ENCODE measurements around the gene TRIM68.

TRIM68 gene

DNA sequence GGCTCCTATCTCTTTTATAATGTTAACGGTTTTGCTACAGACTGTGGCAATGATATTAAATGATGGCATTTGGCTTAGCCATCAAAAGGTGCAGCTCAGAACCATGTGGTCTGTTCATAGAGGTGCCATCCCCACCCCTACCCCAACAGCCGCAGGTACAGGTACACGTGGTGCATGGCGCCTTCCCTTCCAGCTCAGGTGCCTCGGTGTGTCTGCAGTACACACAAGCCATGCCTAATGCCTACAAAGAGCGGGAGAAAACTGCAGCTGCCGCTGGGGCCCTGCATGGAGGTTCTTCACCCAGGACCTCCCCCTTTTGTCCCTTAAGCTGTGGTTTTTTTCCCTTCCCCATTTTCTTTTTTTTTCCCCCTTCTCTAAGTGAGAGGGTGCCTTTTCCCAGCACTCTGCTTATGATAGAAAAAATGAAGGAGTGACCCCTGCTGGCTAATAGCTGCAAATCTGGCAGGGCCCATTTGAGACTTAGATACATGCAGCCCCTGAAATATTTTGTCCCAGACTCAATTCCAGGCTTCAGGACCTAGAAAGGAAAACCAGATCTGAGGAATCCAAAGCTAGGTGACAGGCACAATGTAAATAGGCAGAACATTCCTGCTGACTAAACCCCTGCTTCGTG is 56.6 kb downstream of the TRIM68 start:
- no peak for DNase-seq
- 66% methylated on average over 8 of the region's 8 CpGs for WGBS

More for the DNA sequence above, 56.6 kb downstream of the TRIM68 start:
- no peak overlapping the region for H2BK5ac ChIP-seq (ENCODE audit: low read depth, low read length, poor library complexity, severe bottlenecking)
- no peak overlapping the region for H3K14ac ChIP-seq (ENCODE audit: low read length in 2 of 2)
- no peak overlapping the region for H2AK5ac ChIP-seq (ENCODE audit: low read length, severe bottlenecking)
- H3K27ac ChIP-seq (ENCODE audit: low read length, poor library complexity, severe bottlenecking): no peak overlapping the region
- H4K91ac ChIP-seq (ENCODE audit: low read length): no peak overlapping the region
- no peaks in the 10 kb centered on the region for H3K4me1 ChIP-seq (ENCODE audit: control insufficient read depth, insufficient read depth, low read depth, low read length)
- no peak overlapping the region for H4K8ac ChIP-seq (ENCODE audit: low read length)
- no peak overlapping the region for H2BK12ac ChIP-seq (ENCODE audit: low read length in 2 of 2)
- no peak overlapping the region for H2AFZ ChIP-seq (ENCODE audit: low read depth, low read length)
- no peaks in the 10 kb centered on the region for H3K9me3 ChIP-seq (ENCODE audit: control insufficient read depth, low read length)
- H3K4ac ChIP-seq (ENCODE audit: low read depth in 1 of 2, low read length in 2 of 2): no peak overlapping the region
- no peak overlapping the region for H3K18ac ChIP-seq (ENCODE audit: low read depth in 1 of 2, low read length in 2 of 2)
- H2BK120ac ChIP-seq (ENCODE audit: low read depth, low read length): no peak overlapping the region
- H3K27me3 ChIP-seq (ENCODE audit: control insufficient read depth in 1 of 2, insufficient read depth in 1 of 2, low read length in 2 of 2): no peaks in the 10 kb centered on the region
- H3K4me2 ChIP-seq (ENCODE audit: low read length, poor library complexity, severe bottlenecking): no peak overlapping the region
- no peak overlapping the region for H3K9ac ChIP-seq (ENCODE audit: low read length)
- no peak overlapping the region for H3K4me3 ChIP-seq (ENCODE audit: insufficient read depth in 1 of 2, low read depth in 1 of 2, low read length in 2 of 2)
- H2BK15ac ChIP-seq (ENCODE audit: low read depth, poor library complexity, severe bottlenecking): no peak overlapping the region
- no peaks in the 10 kb centered on the region for H3K79me1 ChIP-seq (replicated peaks; ENCODE audit: low read length, poor library complexity, severe bottlenecking)
- no peak overlapping the region for H3K23ac ChIP-seq (ENCODE audit: low read length in 2 of 2)
- no peaks in the 10 kb centered on the region for H3K36me3 ChIP-seq (ENCODE audit: control insufficient read depth in 1 of 2, insufficient read depth in 2 of 2, low read depth in 1 of 2, low read length in 2 of 2)
